Measurements from ENCODE around the gene MAP3K19.
"Not testable (repeated sequence)": the region's sequence is repeated elsewhere in the genome, so short reads cannot be mapped to it uniquely, and the experiment has no call there.

The MAP3K19 gene

GRCh38 chr2:134980639-134981038 is 66.6 kb downstream of the MAP3K19 start:
- DNase-seq (ENCODE audit: low read depth) = no peak

DNA sequence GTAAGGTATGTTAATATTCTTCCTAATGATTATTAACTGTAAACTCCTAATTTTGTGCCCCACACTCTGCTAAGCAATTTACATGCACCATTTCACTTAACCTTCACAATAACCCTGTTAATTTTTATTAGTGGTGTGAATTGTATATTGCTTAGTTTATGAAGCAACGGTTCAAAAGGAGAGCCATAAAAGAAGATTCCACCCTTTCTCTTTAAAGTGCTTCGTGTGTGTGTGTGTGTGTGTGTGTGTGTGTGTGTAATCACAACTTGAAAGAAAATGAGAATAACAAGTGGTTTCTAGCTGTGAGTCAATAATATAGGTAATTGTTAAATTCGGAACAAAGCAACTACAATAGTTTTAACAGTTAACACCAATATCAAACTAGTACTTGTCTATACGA is 68.0 kb downstream of the MAP3K19 start:
- DNase-seq (ENCODE audit: low read depth) = no peak

DNA sequence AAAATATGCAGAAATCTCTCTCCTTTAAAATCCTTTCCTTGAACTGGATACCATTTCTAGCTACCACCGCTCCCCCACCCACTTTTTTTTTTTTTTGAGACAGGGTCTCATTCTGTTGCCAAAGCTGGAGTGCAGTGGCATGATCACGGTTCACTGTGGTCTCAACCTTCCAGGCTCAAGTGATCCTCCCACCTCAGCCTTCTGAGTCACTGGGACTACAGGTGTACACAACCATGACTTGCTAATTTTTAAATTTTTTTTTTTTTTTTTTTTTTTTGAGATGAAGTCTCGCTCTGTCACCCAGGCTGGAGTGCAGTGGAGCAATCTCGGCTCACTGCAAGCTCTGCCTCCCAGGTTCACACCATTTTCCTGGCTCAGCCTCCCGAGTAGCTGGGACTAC is 70.1 kb downstream of the MAP3K19 start:
- not testable (repeated sequence) for DNase-seq (ENCODE audit: low read depth)

DNA sequence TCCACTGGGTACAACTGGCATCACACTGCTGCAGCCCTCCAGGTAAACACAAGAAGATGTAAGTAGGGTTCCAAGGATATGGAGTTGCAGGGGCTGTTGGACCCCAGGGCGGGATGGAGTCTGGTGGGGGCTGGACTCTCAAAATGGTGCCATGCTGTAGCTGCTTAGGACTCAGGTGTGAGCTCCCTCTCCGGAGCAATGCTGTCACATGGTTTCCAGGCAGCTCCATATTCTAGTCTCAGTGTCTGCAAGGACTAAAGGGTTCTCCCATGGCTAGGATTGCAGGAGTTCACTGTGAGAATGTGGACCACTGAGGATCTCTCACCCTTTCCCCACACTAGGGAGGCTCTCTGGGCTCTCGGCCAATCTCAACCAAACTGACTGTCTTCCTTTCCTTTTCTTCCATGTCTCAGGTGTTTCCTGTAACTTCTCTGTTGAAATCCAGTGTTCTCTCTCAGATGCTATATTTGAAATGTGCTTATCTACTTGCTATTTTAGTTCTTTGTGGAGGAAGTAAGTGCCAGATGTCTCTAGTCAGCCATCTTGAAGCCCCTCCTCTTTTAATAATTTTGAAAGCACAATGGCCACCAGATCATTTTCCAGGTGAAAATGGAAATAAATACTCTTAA is 71.1 kb downstream of the MAP3K19 start:
- DNase-seq (ENCODE audit: low read depth) = no peak

DNA sequence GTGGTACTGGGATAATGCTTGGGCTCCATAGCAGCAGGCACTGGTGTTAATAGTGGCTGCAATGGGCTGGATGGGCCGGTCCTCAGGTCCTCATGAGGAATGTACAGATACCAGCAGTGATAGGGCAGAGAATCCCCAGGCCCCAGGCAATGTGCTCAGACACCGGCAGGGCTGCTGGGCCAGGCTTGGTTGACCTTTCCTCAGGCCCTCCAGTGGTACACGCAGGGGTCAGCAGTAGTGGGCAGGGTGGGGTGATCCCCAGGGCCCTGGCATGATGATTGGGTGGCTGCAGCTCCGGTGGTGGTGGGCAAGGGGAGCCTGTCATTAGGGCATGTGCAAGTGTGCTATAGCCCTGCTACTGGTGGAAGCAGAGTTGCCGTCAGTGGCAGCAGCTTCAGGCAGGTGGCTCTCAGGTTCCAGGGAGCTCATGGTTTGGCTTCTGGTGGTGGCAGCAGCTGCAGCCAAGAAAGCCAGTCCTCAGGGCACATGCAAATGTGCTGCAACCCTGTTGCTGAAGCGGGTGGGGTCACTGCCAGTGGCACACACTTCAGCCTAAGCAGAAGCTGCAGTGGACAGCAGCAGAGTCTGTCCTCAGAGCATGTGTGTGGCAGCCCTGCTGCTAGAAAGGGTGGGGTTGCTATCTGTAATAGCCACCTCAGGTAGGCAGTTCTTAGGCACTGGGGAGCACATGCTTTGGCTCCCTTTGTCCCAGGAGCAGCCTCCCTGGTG is 71.8 kb downstream of the MAP3K19 start:
- no peak for DNase-seq (ENCODE audit: low read depth)

GRCh38 chr2:134973241-134974138 is 73.8 kb downstream of the MAP3K19 start:
- DNase-seq (ENCODE audit: low read depth) = no peak

- not testable (repeated sequence) for DNase-seq (ENCODE audit: low read depth)
Observed at GRCh38 chr2:134967166-134967565, 80.1 kb downstream of the MAP3K19 start.

GRCh38 chr2:134957477-134957876 is 89.8 kb downstream of the MAP3K19 start:
- no peak for DNase-seq (ENCODE audit: low read depth)

DNA sequence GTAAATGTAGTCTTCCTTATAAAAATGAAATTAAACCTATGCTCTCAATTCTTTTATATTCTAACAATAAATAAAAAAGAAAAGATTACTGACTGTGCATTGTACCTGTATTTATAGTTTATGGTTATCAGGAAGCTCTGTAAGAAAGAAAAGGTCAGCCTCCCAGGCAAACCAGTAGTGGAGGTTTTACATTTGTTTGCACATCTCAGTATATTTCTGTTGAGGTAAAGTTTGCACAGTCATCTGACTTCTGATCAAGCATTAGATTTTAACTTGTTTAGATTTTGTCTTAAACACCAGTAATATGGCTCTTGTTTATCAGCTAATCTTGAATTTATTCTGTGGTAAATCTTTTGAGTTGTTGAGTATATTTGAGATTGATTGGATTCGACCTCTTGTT is 91.5 kb downstream of the MAP3K19 start:
- no peak for DNase-seq (ENCODE audit: low read depth)

- no peak for DNase-seq (ENCODE audit: low read depth)
Observed at GRCh38 chr2:134954065-134954464, 93.2 kb downstream of the MAP3K19 start.

- DNase-seq (ENCODE audit: low read depth) = no peak
Observed at GRCh38 chr2:134952608-134953007, 94.6 kb downstream of the MAP3K19 start.

GRCh38 chr2:134950886-134951285 is 96.4 kb downstream of the MAP3K19 start:
- no peak for DNase-seq (ENCODE audit: low read depth)

DNA sequence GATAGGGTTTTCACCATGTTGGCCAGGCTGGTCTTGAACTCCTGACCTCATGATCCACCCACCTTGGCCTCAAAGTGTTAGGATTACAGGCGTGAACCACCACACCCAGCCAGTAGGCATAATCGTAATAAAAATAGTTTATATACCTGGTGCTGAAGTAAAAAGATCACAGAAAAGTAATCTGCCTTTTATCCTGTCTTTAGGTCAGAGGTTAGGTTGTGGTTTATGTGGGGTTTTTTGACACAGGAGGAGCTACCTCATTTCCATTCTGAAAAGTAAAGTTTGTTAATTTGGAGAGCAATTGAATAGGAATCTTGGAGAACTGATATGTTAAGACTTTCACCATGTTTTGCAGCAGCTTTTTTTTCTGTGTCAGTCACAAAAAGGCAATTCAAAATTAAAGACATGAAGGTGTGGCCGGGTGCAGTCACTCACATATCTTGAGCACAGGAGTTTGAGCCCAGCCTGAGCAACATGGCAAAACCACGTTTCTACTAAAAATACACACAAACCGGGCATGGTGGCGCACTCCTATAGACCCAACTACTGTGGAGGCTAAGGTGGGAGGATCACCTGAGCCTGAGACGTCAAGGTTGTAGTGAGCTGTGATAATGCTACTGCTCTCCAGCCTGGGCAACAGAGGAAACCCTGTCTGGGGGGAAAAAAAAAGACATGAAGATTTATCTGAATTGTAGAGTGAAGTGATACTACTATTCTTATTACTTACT is 97.1 kb downstream of the MAP3K19 start:
- no peak for DNase-seq (ENCODE audit: low read depth)

DNA sequence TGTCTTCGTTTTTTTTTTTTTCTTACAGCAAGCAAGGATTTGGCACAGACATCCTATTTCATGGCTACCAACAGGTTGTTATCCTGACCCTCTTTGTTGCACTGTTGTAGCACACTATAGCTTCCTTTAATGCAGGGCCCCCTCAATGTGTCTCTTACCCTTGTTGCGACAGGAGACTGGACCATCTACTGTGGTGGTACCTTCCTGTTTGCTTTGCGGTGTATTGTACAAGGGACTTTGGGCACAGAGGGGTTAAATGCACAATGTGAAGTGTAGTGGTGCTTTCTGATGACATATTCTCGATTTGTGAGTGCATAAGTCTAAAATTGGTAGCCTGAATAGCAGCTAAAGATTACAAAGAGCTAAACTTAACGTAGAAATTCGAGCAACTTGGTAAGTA is 101.2 kb downstream of the MAP3K19 start:
- DNase-seq (ENCODE audit: low read depth) = no peak

DNA sequence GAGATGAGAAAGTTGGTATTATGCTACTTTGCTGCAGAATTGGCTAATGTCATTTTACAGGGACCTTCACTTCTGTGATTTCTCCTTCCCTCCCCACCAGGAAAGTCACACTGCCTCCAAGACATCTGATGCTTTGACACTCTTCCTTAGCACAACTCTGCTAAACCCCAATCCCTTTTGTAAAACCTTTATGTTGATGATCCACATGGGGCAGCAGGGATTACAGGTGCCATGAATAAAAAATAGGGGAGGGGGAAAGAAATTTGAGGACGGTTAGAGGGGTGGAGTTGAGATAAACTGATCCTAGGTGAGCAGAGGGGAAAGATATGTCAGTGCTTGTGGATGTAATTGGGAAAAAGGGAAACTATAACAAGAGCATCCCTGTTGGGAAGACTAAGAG is 102.3 kb downstream of the MAP3K19 start:
- DNase-seq (ENCODE audit: low read depth) = no peak

- no peak for DNase-seq (ENCODE audit: low read depth)
Observed at GRCh38 chr2:134943540-134943939, 103.7 kb downstream of the MAP3K19 start.

GRCh38 chr2:134936691-134937090 is 110.6 kb downstream of the MAP3K19 start:
- no peak for DNase-seq (ENCODE audit: low read depth)

DNA sequence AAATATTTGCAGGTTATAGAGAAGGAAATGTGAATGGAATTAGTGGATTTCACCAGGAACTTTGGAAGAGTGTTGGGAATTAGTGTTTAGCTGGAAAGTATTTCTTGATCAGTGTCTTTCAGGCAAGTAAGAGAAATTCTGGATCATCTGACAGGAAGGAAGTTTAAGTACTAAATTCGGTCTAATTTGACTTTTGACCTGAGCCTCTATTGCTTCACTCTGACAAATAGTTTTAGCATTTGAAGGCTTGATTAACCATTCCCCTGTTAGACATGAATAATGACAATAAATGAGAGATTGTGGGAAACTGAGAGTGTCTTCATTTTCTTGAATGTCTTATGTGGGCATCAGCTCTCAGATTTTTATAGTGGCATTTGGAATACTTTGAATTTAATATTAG is 112.6 kb downstream of the MAP3K19 start:
- no peak for DNase-seq (ENCODE audit: low read depth)

DNA sequence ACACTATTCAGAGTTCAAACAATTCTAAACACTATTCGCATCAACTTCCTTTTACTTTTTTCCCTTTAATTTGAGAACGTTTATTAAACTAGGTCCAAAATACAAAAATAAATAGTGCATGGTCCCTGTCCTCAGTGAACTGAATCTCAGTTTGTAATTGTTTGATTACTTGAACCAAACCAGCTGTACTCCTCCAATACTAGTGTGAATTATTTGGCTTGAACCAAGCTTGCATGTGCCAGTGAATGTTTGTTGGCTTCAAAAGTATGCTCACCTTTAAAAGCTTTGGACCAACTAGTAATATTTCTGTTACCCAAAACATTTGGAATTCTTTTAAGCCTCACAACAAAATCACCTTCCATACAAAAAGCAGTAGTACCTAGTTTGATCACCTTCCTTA is 113.1 kb downstream of the MAP3K19 start:
- DNase-seq (ENCODE audit: low read depth) = no peak

DNA sequence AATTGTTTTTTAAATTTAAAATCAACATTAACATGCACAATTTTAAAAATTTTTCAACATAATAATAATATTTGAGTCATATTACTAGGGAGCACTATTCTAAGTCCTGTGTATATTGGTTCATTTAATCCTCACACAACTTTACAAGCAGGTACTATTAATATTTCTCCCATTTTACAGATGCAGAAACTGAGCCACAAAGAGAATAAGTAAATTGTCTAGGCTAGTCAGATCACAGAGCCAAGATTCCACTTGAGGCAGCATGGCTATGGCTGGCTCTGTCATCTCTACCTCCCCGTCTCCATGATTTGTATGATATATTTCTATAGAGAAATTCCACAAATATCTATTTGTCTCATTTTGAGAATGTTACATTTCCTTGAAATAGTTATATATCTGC is 113.5 kb downstream of the MAP3K19 start:
- no peak for DNase-seq (ENCODE audit: low read depth)

DNA sequence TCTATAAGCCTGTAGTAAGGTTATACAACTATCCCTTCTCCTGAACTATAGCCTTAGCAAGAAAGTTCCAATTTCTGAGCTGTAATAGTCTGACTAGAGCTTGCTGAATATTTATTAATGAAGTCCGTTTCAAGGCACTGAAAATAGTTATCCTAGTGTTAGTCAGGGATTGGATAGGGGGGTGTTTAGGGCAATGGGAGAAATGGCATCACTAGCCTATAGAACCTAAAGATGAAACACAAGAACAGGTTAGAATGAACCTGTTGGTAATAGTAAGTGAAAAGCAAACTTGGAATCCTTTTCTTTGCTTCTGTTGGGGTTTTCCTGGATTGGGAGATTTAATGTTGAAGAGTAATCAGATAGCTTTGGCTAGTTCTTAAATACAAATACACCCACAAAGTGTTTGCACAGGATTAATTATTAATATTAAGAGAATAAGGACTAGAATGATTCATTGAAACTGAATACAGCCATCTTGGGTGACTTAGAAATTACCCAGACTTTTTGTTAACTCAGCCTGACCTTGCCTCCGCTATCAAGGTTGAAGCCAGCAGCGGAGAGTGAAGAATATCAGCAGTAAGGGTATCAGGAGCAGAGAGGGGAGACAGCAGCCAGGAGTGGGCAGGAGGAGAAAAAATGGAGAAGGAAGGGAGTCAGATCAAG is 114.3 kb downstream of the MAP3K19 start:
- no peak for DNase-seq (ENCODE audit: low read depth)

GRCh38 chr2:134927195-134927594 is 120.1 kb downstream of the MAP3K19 start:
- no peak for DNase-seq (ENCODE audit: low read depth)
